GM21528 (cell line): ENCODE measurements around the gene PSD2.
A peak's percentile ranks its signal among the peaks of the same experiment; 100 is the strongest.

Experiments used
- ATAC-seq: cut with Tn5 transposase; IDR thresholded peaks from one replicate; pipeline ENCODE4 v1.9.1; 2021; ENCODE audit warnings: mild to moderate bottlenecking, moderate library complexity; ENCODE audit not compliant: unreplicated experiment, low FRiP score

The PSD2 gene

GRCh38 chr5:139833525-139833924 lies 37.9 kb downstream of the PSD2 start:
- no peak for ATAC-seq

GRCh38 chr5:139835656-139836055 lies 40.0 kb downstream of the PSD2 start:
- no peak for ATAC-seq

- ATAC-seq: no peak
Measured at GRCh38 chr5:139836469-139837208, 41.0 kb downstream of the PSD2 start.

GRCh38 chr5:139837711-139838380 lies 42.2 kb downstream of the PSD2 start:
- no peak for ATAC-seq

GRCh38 chr5:139838381-139839197 lies 43.0 kb downstream of the PSD2 start:
- ATAC-seq: no peak

GRCh38 chr5:139839232-139839815 lies 43.7 kb downstream of the PSD2 start:
- ATAC-seq: no peak

GRCh38 chr5:139839918-139840317 lies 44.3 kb downstream of the PSD2 start:
- ATAC-seq: no peak

- ATAC-seq: no peak
Measured at GRCh38 chr5:139841549-139841948, 45.9 kb downstream of the PSD2 start.

GRCh38 chr5:139842321-139842720 lies 46.7 kb downstream of the PSD2 start:
- no peak for ATAC-seq

- no peak for ATAC-seq
Measured at GRCh38 chr5:139843991-139844390, 48.4 kb downstream of the PSD2 start.

- ATAC-seq: peak; percentile 53
Measured at GRCh38 chr5:139844472-139845145, 49.0 kb downstream of the PSD2 start.

- no peak for ATAC-seq
Measured at GRCh38 chr5:139845846-139846681, 50.5 kb downstream of the PSD2 start.

GRCh38 chr5:139847091-139847490 lies 51.5 kb downstream of the PSD2 start:
- ATAC-seq: no peak

GRCh38 chr5:139847790-139848507 lies 52.3 kb downstream of the PSD2 start:
- peak; percentile 64 for ATAC-seq

- peak; percentile 7 for ATAC-seq
Measured at GRCh38 chr5:139848508-139849100, 53.0 kb downstream of the PSD2 start.

- no peak for ATAC-seq
Measured at GRCh38 chr5:139849501-139849900, 53.9 kb downstream of the PSD2 start.

- ATAC-seq: no peak
Measured at GRCh38 chr5:139849942-139850341, 54.3 kb downstream of the PSD2 start.

- ATAC-seq: no peak
Measured at GRCh38 chr5:139850423-139851016, 54.9 kb downstream of the PSD2 start.
